Metanephros (tissue), 1 donor: ENCODE measurements around the gene ZC3H4. TPM values are rescaled to one million over a fixed set of nuclear protein-coding genes. Genes with fewer than 3 reads are reported as not detected.

Experiments used
- total RNA-seq: library from RNA; depleted of rRNA; stranded (reverse); fragments of >200 nt; gene quantifications from one replicate; pipeline ENCODE4 v1.2.3, GENCODE V29; 2014

ZC3H4 gene
- total RNA-seq: 24.5 TPM

DNA sequence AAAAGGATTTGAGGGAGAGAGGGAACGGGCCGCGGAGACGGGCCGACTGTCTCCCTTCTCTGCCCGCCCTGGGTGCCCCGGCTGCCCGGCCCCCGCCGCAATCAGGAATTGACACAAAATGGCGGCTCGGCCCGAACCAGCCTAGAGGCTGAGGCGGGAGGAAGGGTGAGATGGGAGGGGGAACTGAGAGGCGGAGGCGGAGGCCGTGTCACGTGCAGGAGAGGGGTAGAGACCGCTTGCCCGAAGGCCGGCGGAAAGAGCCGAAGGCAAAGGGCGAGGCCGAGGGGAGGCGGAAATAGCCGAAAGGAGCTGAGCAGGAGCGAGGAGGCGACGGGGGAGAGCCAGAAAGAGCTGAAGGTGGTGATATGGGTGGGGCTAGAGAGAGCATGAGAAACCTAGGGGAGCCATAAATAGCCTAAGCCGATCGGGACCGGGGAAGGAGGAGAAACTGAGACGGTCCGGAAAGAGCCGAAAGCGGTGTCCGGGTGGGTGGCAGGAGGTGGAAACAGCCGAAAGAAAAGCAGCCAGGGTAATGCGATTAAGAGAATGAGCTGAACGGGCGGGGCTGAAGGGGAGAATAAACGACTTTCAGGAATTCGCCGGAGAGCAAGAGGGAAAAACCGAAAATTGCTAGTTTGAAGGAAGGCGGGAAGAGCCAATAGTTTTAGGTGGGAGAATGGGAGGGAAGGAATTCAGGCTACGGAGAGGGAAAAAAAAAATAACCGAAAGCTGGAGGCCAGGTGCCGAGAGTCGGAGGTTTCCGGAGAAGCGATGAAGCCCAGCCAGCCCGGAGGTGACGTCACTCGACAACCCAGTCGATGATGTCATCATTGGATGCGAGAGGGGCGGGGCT, at the start of gene ZC3H4:
Gene ZC3H4, minus strand, starts transcription at position 780 of the 853 bp plus-strand sequence. CDS start 1,192 bp downstream, outside the sequence.

GRCh38 chr19:47130589-47131227, 17.1 kb upstream of the ZC3H4 start, which contains the start of gene SAE1:
Gene SAE1, plus strand, starts transcription at chr19:47130835. Its CDS starts 96 bp downstream, at chr19:47130931.

DNA sequence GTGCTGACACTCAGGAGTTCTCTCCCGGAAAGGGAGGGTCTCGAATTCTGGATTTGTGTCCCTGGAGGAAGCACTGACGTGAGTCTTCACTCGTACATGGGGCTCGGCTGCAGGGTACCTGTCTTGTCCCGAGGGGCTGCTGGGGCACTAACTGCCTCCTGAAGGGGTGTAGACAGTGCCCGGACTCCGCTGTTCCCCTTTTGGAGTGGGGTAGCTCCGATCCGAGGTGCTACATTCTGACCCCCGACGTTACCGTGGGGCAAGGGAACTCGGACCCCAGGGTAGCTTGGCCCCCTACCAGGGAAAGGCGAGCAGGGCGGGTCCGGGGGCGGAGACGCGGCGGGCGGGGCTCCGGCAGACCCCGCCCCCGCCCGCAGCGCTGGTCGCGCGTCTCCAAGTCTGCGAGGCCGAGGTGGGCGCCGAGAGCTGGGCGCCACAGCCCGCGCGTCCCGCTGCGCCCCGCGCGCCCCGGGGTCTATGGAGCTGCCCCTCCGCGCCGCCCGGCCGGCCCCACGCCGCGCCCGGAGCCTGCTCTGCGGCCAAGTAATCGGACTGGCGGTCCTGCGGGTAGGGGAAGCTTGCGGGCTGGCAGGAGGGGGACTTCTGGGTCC, 94.0 kb downstream of the ZC3H4 start, which contains the start of gene NPAS1:
Gene NPAS1, plus strand, starts transcription at position 407 of the 611 bp plus-strand sequence. CDS start 1,211 bp downstream, outside the sequence.

Other genes starting within 250 kb of the ZC3H4 start
- 2.4 TPM for gene NPAS1, start 93.9 kb downstream of the ZC3H4 start, total RNA-seq
- 24.5 TPM for gene TMEM160, start 65.2 kb downstream of the ZC3H4 start, total RNA-seq
- gene SAE1, start 17.1 kb upstream of the ZC3H4 start, total RNA-seq: 67.6 TPM
- gene BBC3, start 117.4 kb upstream of the ZC3H4 start, total RNA-seq: 4.6 TPM
- gene CCDC9, start 142.7 kb upstream of the ZC3H4 start, total RNA-seq: 11.8 TPM
- gene INAFM1, start 161.1 kb upstream of the ZC3H4 start, total RNA-seq: 7.6 TPM
- gene C5AR1, start 196.1 kb upstream of the ZC3H4 start, total RNA-seq: 8.3 TPM
- 2.3 TPM for gene C5AR2, start 218.4 kb upstream of the ZC3H4 start, total RNA-seq
- 19.7 TPM for gene DHX34, start 235.5 kb upstream of the ZC3H4 start, total RNA-seq